GM19395 (cell line): ENCODE measurements around the gene PNPLA2.

ENCODE experiments used
- ATAC-seq: cut with Tn5 transposase; IDR thresholded peaks from one replicate; pipeline ENCODE4 v1.9.1; 2021; ENCODE audit warnings: mild to moderate bottlenecking, moderate library complexity; ENCODE audit not compliant: unreplicated experiment

Gene PNPLA2

DNA sequence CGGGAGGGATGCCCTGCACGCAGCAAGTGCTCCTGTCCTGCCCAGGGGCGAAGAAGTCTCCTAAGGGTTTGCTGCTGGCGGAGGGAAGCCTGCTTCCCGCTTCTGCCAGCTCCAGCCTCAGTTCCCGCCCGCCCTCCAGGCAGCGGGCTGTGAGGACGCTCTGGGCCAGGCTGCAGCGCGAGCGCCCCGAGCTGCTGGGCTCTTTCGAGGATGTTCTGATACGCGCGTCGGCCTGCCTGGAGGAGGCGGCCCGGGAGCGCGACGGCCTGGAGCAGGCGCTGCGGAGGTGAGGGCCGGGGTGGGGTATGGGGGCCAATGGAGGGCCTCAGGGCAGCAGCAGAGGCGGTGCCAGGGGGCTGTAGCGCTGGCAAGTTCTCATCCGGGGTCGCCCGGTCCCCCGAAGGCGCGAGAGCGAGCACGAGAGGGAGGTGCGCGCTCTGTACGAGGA, 11.2 kb downstream of the PNPLA2 start:
- no peak for ATAC-seq

DNA sequence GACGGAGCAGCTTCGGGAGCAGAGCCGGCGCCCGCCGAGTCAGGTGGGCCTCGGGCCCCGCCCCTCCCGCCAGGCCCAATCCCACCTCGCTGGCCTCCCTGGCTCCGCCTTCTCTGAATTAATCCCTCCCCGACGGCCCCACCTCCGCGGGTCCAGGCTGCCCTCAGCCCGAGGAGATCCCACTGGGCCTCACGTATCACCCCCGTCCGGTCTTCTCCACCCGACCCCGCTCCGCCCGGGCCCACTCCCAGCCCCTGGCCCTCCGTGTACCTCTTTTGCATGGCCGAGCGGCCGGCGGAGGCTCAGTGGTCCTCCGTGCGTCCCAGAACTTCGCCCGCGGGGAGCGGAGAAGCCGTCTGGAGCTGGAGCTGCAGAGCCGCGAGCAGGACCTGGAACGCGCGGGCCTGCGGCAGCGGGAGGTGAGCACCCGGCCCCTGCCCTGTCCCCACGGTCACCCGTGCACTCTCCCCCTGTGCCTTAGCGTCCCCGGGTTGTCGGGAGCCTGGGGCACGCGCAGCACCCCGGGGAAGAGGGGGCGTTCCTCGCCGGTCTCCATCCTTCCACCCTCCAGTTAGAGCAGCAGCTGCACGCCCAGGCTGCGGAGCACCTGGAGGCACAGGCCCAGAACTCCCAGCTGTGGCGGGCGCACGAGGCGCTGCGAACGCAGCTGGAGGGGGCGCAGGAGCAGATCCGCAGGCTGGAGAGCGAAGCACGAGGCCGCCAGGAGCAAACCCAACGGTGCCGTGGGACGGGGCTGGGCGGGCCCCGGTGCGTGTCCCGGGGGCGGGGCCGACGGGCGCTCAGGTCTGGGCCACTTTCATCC, 11.8 kb downstream of the PNPLA2 start:
- no peak for ATAC-seq

DNA sequence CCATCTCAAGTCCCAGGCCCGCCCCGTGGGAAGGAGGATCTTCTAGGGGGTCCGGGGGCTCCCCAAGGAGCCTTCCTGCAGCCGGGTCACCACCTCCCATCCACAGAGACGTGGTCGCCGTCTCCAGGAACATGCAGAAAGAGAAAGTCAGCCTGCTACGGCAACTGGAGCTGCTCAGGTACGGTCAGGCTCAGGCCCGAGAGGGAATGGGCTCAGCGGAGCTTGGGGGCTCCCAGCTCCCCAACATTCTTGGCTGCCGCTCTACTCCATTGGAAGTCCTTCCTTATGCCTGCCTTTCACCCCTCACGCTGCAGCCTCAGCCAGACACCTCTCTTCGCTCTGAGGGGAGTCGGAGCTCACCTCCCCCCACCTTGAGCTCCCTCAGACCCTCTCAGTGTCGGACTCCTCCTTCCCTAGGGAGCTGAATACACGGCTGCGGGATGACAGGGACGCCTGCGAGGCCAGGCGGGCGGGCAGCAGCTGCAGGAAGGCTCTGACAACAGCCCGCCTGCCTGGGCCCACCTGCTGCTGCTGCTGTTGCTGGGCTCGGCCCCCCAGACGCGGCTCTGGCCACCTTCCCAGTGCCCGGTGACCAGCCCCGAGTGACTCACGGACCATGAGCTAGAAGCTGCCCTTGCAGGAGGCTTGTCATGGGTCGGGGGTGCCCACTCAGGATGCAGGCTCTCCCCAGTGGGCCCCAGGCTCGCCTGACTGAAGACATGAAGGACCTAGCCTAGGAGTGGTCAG, 12.6 kb downstream of the PNPLA2 start:
- ATAC-seq, result no peak

DNA sequence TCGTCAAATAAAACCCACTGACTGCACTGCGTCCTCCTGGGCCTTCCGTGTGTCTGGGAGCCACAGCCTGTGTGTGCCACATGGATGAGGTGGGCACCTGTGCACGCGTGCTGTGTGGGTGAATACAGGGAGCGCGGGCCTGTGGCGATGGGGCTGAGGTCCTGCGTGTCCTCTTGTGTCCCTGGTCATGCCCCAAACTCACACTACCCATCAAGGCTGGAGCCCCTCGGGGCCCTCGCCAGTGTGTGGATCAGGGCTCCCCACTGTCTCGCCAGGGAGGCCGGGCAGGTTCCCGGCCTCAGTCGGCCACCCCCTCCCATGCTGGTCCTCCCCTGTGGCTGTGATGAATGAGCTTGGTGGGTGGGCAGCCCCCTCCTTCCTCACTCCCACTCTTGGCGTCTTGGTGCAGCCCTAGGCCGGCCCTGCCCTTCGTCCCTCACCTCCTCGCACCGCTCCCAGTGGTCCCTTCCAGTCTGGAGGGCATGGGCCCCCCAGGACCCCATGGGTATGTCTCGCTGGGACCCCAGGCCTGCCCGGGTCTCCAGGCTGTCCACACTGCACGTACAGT, 13.3 kb downstream of the PNPLA2 start:
- no peak for ATAC-seq

DNA sequence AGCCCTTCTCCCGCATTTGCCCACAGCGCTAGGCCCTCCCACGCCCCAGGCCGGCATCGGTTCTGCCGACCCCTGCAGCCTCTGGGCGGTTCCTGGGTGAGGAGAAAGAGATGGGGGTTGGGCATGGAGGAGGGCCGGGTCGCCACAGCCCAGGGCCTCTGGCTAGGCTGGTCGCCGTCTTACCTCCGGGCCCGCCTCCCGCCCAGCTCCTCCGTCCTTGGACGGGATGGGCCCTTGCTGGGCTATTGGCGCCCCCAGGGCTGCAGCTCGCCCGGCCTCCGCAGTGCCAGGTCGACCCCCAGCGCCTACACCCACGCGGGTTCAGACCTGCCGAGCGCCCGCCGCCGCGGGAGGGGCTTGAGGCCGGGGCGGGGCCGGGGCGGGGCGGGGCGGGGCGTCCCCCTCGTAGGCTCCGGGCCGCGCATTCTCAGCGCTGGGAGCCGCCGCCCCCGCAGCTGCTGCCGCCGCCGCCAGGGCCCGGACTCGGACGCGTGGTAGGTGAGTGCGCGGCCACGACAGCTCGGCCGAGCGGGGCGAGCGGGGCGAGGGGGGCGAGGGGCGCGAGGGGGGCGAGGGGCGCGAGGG, 13.9 kb downstream of the PNPLA2 start, which contains the start of gene CD151:
Gene CD151, plus strand, starts transcription at position 424 of the 585 bp plus-strand sequence. CDS start 3,118 bp downstream, outside the sequence.
- ATAC-seq, result peak; percentile 36

DNA sequence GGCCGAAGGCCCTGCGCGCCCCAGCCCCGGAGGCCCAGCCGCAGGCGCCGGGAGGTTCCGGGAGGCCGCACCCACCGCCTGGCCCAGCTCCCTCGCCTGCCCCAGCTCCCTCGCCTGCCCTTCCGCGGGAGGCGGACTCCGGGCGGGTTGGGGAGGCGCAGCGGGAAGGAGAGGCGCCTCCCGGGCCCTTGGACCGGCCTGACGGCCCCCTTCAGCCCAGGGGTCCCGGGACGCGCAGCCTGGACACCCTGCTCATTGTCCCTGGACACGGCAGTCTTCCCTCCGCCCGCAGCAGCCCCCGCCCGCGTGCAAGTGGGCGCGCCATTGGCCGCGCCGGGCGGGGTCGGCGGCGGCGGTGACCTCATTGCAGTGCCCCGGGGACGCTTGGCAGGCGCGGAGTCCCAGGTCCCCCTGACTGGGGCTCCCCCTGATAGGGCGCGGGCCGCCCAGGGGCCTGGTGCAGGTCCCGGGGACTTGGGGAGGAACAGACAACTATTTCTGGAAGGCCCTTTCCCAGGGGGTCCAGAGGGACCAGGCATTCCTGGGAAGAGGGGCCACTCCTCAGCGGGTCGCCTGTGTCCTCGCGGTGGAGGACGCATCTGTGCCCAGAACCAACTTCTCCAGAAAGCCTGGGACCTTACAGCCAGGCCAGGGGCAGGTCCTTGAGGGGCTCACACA, 14.5 kb downstream of the PNPLA2 start:
- peak; percentile 21 for ATAC-seq

DNA sequence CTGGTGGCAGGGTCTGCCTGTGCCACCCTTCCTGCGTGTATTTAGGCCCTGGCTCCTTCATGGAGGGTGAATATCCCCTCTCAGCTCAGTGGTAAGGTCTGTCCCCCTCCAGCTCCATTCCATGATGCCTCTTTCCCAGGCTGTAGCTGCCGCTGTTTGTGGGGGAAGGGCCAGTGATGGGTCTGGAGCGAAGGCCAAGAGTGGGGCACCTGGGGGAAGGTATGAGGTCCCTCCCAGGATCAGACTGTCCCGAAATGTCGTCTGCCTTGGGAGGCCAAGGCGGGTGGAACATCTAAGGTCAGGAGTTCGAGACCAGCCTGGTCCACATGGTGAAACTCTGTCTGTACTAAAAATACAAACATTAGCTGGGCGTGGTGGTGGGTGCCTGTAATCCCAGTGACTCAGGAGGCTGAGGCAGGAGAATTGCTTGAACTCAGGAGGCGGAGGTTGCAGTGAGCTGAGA, 15.2 kb downstream of the PNPLA2 start:
- no peak for ATAC-seq

DNA sequence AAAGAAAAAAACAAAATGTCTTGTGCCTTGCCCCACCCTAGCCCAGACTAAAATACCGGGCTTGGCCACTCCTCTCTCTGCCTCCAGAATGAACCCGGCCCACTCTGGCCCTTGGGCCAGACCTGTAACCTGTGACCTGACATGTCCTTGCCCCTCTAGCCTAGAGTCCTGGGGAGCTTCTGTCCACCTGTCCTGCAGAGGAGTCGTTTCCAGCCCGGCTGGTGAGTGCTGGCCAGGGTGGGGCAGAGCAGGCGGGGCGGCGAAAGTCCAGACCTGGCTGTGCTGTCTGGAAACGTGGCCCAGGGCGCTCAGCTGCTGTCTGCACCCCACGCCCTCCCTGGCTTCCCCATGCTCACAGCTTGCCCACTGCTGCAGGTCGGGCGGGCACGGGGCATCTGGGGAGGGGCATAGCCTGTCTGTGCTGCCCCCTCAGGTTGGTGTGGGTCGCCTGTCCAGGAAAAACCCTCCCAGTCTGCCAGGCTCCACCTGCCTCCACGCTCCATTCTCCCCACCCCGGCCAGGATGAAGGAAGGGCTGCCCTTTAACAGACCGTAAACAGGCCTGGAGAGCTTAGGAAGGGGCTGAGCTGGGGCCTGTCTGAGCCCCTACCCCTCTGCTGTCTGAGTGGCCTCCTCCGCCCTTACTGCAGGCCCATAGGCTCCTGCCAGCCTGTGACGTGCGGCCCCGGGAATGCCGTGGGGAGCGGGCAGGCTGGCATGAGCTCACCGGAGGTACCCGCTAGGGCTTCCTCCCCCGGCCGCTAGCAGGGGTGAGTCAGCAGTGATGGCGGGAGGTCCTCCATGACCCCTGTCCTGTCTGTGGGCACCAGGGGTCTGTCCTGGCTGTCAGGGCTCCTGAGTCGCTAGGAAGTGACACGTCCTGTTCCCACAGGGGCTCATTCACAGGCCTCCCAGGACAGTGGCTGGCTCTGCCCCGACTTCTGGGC, 15.9 kb downstream of the PNPLA2 start:
- ATAC-seq, result no peak

DNA sequence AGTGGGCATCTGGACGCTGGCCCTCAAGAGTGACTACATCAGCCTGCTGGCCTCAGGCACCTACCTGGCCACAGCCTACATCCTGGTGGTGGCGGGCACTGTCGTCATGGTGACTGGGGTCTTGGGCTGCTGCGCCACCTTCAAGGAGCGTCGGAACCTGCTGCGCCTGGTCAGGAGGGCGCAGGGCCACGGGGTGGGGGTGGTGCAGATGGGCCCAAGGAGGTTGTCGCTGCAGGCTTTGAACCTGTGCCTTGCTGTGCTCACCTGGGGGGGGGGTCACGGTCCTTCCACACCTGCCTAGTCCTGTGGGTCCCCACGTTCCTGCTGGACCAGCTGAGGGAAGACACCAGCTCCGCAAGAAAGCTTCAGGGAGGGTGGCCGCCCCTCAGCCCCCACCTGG, 17.6 kb downstream of the PNPLA2 start:
- ATAC-seq, result no peak

DNA sequence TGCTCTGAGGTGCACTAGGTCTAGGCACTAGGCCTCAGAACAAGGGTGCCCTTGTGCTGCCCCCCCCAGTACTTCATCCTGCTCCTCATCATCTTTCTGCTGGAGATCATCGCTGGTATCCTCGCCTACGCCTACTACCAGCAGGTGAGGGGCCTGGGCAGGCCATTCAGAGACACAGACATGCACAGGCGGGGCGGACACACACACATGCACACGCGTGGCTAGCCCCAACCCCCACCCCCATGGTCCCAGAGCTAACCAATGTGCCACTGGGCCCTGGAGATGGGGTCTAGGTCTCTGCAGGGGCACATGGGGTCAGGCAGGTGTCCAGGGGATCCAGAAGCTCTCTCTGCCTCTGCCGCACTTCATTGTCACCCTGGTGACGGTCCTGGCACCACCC, 18.0 kb downstream of the PNPLA2 start:
- ATAC-seq, result no peak

DNA sequence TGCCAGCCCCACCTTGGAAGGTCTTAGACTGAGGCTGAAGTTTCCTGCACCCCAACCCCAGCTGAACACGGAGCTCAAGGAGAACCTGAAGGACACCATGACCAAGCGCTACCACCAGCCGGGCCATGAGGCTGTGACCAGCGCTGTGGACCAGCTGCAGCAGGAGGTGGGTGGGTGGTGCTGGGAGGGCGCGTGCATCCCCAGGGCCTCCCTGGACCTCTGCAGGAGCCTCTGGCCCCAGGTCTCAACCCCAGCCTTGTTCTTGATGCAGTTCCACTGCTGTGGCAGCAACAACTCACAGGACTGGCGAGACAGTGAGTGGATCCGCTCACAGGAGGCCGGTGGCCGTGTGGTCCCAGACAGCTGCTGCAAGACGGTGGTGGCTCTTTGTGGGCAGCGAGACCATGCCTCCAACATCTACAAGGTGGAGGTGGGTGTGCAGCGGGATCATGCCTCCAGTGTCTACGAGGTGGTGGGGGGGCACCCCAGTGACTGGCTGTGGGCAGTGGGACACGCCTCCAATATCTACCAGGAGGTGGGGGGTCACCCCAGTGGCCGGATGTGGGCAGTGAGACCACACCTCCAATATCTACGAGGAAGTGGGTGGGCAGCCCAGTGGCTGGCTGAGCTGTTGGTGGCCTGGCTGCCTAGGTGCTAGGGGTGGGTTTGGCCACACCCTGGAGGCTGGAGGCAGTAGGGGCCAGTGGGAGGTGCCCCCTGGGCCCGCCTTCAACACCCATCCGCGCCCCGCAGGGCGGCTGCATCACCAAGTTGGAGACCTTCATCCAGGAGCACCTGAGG, 18.7 kb downstream of the PNPLA2 start:
- no peak for ATAC-seq

DNA sequence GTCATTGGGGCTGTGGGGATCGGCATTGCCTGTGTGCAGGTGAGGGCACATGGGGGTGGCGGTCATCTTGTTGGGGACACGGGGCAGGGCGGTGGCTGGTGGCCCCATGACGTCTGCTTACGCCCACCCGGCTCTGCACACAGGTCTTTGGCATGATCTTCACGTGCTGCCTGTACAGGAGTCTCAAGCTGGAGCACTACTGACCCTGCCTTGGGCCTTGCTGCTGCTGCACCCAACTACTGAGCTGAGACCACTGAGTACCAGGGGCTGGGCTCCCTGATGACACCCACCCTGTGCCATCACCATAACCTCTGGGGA, 19.2 kb downstream of the PNPLA2 start:
- ATAC-seq, result no peak

DNA sequence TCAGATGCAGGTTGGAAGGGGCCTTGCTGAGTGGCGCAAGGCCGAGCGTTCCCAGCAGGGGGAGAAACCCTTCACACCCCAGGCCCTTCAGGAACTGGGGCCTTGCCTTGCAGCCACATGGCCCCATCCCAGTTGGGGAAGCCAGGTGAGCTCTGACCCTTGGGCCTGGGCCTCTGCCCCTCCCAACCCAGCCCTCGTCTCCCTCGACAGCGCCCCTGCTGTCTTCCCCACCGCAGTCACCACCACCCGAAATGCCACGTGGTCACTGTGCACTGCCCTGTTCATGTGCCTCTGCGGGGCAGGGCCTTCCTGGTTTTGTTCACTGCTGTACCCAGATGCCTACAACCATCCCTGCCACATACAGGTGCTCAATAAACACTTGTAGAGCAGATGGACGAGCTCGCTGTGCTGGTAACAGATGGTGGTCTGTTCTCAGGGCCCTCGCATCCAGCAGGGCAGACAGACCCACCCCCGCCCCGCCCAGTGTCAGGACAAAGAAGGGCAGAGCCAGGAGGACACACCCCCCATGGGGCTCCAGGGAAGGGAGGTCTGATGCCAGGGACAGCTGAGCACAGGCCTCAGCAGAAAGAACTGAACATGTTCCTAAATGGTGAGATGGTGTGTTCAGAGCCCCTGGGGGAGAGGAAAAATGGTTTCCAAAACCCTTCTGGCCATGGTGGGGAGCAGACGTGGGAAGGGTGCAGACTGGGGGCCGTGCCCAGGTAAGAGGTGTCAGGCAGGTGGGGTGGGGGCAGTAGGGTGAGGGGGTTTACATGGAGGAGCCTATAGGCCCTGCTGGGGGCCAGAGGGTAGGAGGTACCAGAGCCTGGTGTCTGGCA, 19.9 kb downstream of the PNPLA2 start:
- ATAC-seq, result no peak

DNA sequence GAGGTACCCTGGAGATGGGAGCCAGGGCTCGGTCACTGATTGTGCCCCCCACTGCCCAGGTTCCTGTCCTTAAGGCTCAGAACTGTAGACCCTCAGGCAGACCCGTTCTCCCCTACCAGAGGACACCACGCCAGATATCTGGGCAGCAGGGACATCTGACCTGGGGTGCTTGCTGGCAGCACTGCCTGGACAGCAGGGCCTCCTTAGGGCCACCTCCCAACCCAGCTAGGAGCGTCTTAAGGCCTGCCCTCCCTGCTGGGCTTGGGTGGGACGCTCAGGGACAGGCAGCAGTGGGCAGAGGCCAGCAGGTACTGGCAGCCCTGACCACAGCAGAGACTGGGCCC, 20.5 kb downstream of the PNPLA2 start:
- ATAC-seq, result no peak

DNA sequence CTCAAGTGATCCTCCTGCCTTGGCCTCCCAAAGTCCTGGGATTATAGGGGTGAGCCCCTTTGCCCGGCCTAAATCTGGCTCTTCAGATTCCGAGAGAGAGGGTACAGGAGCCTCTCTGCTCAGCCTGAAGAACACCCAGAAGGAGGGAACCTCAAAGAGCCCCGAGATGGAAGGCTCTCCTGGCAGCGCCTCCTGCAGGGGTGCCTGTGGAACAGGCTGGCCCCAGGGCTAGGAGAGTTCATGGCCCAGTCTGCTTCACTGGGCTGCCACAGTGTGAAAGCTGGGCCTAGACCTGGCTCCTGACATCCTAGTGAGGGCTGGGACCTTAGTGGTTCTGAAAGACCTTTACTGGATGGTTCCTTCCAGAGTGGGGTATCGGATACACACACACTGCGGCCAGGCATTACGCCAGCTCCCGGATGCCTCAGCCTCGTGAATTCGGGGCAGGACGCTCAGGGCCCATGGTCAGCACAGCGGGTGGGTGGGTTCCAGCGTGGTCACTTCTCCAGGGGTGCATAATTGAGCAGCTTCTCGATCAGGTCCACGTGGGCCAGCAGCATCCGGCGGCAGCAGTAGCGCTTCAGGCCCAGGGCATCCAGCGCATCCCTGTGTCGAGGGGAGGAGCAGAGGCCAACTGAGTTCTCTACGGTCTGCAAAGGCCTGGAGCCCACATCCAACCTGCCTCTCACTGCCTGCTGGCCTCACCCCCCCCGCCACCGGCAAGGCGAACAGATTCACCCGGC, 21.3 kb downstream of the PNPLA2 start:
- no peak for ATAC-seq

DNA sequence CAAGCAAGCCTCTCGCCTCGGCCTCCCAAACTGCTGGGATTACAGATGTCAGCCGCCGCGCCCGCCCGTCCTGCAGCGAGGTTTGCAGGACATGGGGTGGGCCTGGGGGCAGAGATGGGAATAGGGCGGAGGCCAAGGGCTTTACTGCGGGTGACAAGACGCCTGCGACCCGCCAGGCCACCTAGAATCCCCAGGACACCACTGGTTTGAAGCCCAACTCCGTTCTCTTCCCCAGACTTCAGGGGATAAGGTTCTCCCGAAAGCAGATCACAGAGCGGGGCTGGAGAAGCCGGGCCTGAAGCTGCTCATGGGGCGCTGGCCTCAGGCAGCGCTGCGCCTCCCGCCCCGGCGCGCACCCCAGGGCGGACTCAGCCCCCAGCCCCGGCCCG, 23.3 kb downstream of the PNPLA2 start:
- ATAC-seq, result peak; percentile 13

DNA sequence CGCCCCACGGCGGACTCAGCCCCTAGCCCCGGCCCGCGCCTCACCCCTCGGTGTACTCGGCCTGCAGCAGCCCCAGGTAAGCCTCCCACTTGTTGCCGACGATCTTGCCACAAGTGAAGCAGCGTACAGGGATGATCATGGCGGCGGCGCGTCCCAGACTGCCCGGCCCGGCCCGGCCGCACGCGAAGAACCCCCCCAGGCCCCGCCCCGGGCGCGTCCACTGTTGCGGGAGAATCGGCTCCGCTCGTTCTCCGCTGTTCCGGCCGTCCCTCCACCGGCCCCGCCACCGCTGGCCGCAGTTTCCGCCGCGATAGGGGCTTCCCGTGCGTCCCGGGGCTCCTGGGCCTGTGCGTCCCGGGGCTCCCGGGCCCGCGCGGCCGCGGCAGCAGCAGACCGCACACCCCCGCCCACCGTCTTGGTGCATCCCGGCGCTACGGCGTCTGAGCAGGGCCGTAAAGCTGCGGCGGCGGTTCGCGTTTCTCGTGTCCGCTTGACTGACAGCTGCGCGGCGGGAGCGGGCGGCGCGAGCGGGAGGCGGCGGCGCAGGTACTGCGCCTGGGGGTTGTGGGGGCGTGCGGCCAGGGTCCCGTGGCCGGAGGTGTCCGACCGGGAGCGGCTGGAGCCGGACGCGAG, 23.8 kb downstream of the PNPLA2 start, which contains the start of the genes POLR2L and TSPAN4:
Gene POLR2L, minus strand, starts transcription at position 160 of the 633 bp plus-strand sequence. Its CDS starts 21 bp downstream, at position 139.
Gene TSPAN4, plus strand, starts transcription at position 483 of the 633 bp plus-strand sequence. CDS start 7,453 bp downstream, outside the sequence.
- ATAC-seq, result peak; percentile 73
